Stimulated activated CD8-positive, alpha-beta memory T cell treated with anti-CD3 and anti-CD28 coated beads, Interleukin-12 subunit alpha, Interleukin-12 subunit beta, amount 100 ng/mL, for 1 hour (primary cell): ENCODE results near the gene PBX4.

Source experiments
- DNase-seq: peaks from one replicate; pipeline ENCODE4 v3.0.0-alpha.2; 2020; ENCODE audit warnings: low read depth

Gene PBX4

GRCh38 chr19:19649155-19649554 is 30.7 kb upstream of the PBX4 start:
- DNase-seq = no peak

- DNase-seq = no peak
Measured at GRCh38 chr19:19647037-19647835, 28.7 kb upstream of the PBX4 start.

- DNase-seq = no peak
Measured at GRCh38 chr19:19645233-19645870, 26.9 kb upstream of the PBX4 start.

- no peak for DNase-seq
Measured at GRCh38 chr19:19644054-19644388, 25.5 kb upstream of the PBX4 start.

GRCh38 chr19:19643158-19644053 is 24.9 kb upstream of the PBX4 start, which contains the start of gene GMIP:
GMIP (minus strand) TSS chr19:19643657; CDS start chr19:19643529, 128 bp downstream.
- DNase-seq = peak; percentile 80

- DNase-seq = no peak
Measured at GRCh38 chr19:19642506-19643157, 24.1 kb upstream of the PBX4 start.

- no peak for DNase-seq
Measured at GRCh38 chr19:19637523-19638251, 19.2 kb upstream of the PBX4 start.

GRCh38 chr19:19637186-19637522 is 18.7 kb upstream of the PBX4 start:
- no peak for DNase-seq

GRCh38 chr19:19636573-19637185 is 18.2 kb upstream of the PBX4 start:
- DNase-seq = no peak

GRCh38 chr19:19635313-19635702 is 16.8 kb upstream of the PBX4 start:
- no peak for DNase-seq

- DNase-seq = no peak
Measured at GRCh38 chr19:19634516-19635312, 16.2 kb upstream of the PBX4 start.

GRCh38 chr19:19633711-19634515 is 15.4 kb upstream of the PBX4 start:
- no peak for DNase-seq

- no peak for DNase-seq
Measured at GRCh38 chr19:19632661-19633060, 14.2 kb upstream of the PBX4 start.

GRCh38 chr19:19631346-19631745 is 12.9 kb upstream of the PBX4 start:
- DNase-seq = no peak

- DNase-seq = no peak
Measured at GRCh38 chr19:19630426-19630825, 11.9 kb upstream of the PBX4 start.

- DNase-seq = no peak
Measured at GRCh38 chr19:19630062-19630414, 11.6 kb upstream of the PBX4 start.

GRCh38 chr19:19628501-19629134 is 10.1 kb upstream of the PBX4 start:
- DNase-seq = no peak

- DNase-seq = peak; percentile 57
Measured at GRCh38 chr19:19627621-19628500, 9.4 kb upstream of the PBX4 start, which contains the start of gene LPAR2. LPAR2 (minus strand) TSS chr19:19628220; CDS start chr19:19627275, 945 bp downstream.
